A549 (cell line): ENCODE measurements around the gene SLC25A47. TPM values are rescaled to one million over a fixed set of nuclear protein-coding genes. Genes with fewer than 3 reads are reported as not detected.

Source experiments
- ATAC-seq, 2 experiments: fragments of 200-7000 bp in 1 of 2; fragments of >200 bp in 1 of 2; cut with Nextera tagmentation in 1 of 2; cut with Tn5 transposase in 1 of 2; 3 replicates each; pipeline versions ENCODE4 v1.8.0 to v1.9.1; 2018 to 2020; ENCODE audit warnings: mild to moderate bottlenecking in 1 of 2, moderate library complexity in 1 of 2
- CTCF ChIA-PET: fragments of 300-600 bp; sonication (Branson Sonifier 250); formaldehyde crosslinking; extraction: SDS; loops from one replicate; lab custom pipeline; 2021; ENCODE audit warnings: antibody characterized with exemption, inconsistent platforms; lab: Yijun Ruan, JAX
- POLR2A ChIA-PET: fragments of 350-600 bp; formaldehyde crosslinking; extraction: SDS; loops from one replicate; lab custom pipeline; 2021; ENCODE audit warnings: antibody characterized with exemption, inconsistent platforms; lab: Yijun Ruan, JAX
- DNase-seq, 2 experiments: peaks; one replicate each; pipeline versions ENCODE4 v3.0.0 to v3.0.0-alpha.2; 2011 to 2016; ENCODE audit warnings: low read depth in 1 of 2, low spot score in 1 of 2
- FAIRE-seq: peaks from 2 replicates; lab custom pipeline; 2011; peaks lifted over from hg19 to GRCh38; lab: Jason Lieb, UNC
- H3K27ac ChIP-seq, 2 experiments: fragments of >200 bp; sonication (Bioruptor Twin); formaldehyde crosslinking; 3 replicates each; pipeline ENCODE4 v1.5.1; 2016 to 2017
- H3K4me1 ChIP-seq: fragments of >200 bp; sonication (Bioruptor Twin); formaldehyde crosslinking; 3 replicates; pipeline ENCODE4 v1.6.1; 2016
- H3K4me2 ChIP-seq: fragments of >200 bp; sonication (Bioruptor Twin); formaldehyde crosslinking; 3 replicates; pipeline ENCODE4 v1.6.1; 2016
- H3K4me3 ChIP-seq: fragments of >200 bp; sonication (Bioruptor Twin); formaldehyde crosslinking; 3 replicates; pipeline ENCODE4 v1.5.1; 2016
- H3K9me3 ChIP-seq: fragments of >200 bp; sonication (Bioruptor Twin); formaldehyde crosslinking; 3 replicates; pipeline ENCODE4 v1.6.1; 2016
- ATOH8 ChIP-seq: fragments of 250-450 bp; sonication (Bioruptor Pico); IDR thresholded peaks from 2 replicates; pipeline ENCODE4 v1.5.0; 2020; ENCODE audit warnings: low read depth, mild to moderate bottlenecking, moderate library complexity
- BCL3 ChIP-seq: fragments of >200 bp; sonication (Bioruptor Twin); formaldehyde crosslinking; IDR thresholded peaks from 3 replicates; pipeline ENCODE4 v1.6.1; 2016
- BHLHE40 ChIP-seq: IDR thresholded peaks from 2 replicates; pipeline ENCODE4 v1.6.1; 2012; ENCODE audit warnings: low read depth, low read length, inconsistent platforms
- CBX2 ChIP-seq: fragments of 200-600 bp; sonication (generic); IDR thresholded peaks from 2 replicates; pipeline ENCODE4 v1.6.1; 2016; ENCODE audit warnings: low read depth, mild to moderate bottlenecking, borderline replicate concordance
- EHF ChIP-seq: fragments of 250-450 bp; sonication (Bioruptor Pico); IDR thresholded peaks from 2 replicates; pipeline ENCODE4 v1.5.0; 2020; ENCODE audit warnings: mild to moderate bottlenecking
- EHMT2 ChIP-seq: fragments of 200-600 bp; sonication (generic); IDR thresholded peaks from 2 replicates; pipeline ENCODE4 v1.6.1; 2016; ENCODE audit warnings: antibody characterized with exemption, low read depth, mild to moderate bottlenecking, moderate library complexity
- ESRRA ChIP-seq: fragments of 150-350 bp; IDR thresholded peaks from 2 replicates; pipeline ENCODE4 v1.6.1; 2014; ENCODE audit warnings: mild to moderate bottlenecking, low read length, borderline replicate concordance
- FOSB ChIP-seq: fragments of 250-450 bp; sonication (Bioruptor Pico); IDR thresholded peaks from 2 replicates; pipeline ENCODE4 v1.5.0; 2020; ENCODE audit warnings: mild to moderate bottlenecking, moderate library complexity
- HES2 ChIP-seq: fragments of >200 bp; sonication (Bioruptor Twin); formaldehyde crosslinking; IDR thresholded peaks from 2 replicates; pipeline ENCODE4 v1.6.1; 2016
- HEYL ChIP-seq: fragments of 250-450 bp; sonication (Bioruptor Pico); IDR thresholded peaks from 2 replicates; pipeline ENCODE4 v1.8.0; 2021; ENCODE audit warnings: mild to moderate bottlenecking, moderate library complexity
- HOXB5 ChIP-seq: fragments of 250-450 bp; sonication (Bioruptor Pico); IDR thresholded peaks from 2 replicates; pipeline ENCODE4 v1.5.0; 2020; ENCODE audit warnings: mild to moderate bottlenecking, moderate library complexity
- JUNB ChIP-seq: fragments of >200 bp; sonication (Bioruptor Twin); formaldehyde crosslinking; IDR thresholded peaks from 2 replicates; pipeline ENCODE4 v1.6.1; 2016
- MAFK ChIP-seq: fragments of 450-650 bp; IDR thresholded peaks from 2 replicates; pipeline ENCODE4 v1.6.1; 2014; ENCODE audit not compliant: partially characterized antibody
- MAX ChIP-seq: IDR thresholded peaks from 2 replicates; pipeline ENCODE4 v1.6.1; 2012
- PHF8 ChIP-seq: fragments of 200-600 bp; sonication (generic); IDR thresholded peaks from 2 replicates; pipeline ENCODE4 v1.6.1; 2016; ENCODE audit warnings: low read depth, mild to moderate bottlenecking, antibody characterized with exemption, moderate library complexity, borderline replicate concordance
- POLR2A ChIP-seq: IDR thresholded peaks from 2 replicates; pipeline ENCODE4 v1.6.1; 2012; ENCODE audit warnings: mild to moderate bottlenecking, low read length
- POLR2AphosphoS2 ChIP-seq: conservative IDR thresholded peaks from 2 replicates; pipeline ENCODE4 v1.6.1; 2012; ENCODE audit warnings: low read length, improper control_type of control experiment, inconsistent platforms
- RAD21 ChIP-seq, 2 experiments: fragments of >200 bp in 1 of 2; sonication (Bioruptor Twin) in 1 of 2; formaldehyde crosslinking in 1 of 2; IDR thresholded peaks in 1 of 2; conservative IDR thresholded peaks in 1 of 2; 2 replicates in 1 of 2; 3 replicates in 1 of 2; pipeline ENCODE4 v1.6.1; 2012 to 2018; ENCODE audit warnings: inconsistent platforms in 1 of 2
- RCOR1 ChIP-seq: fragments of 150-350 bp; IDR thresholded peaks from 2 replicates; pipeline ENCODE4 v1.6.1; 2014; ENCODE audit warnings: antibody characterized with exemption, low read length, low read depth
- ZC3H11A ChIP-seq: fragments of 450-650 bp; IDR thresholded peaks from 2 replicates; pipeline ENCODE4 v1.6.1; 2014; ENCODE audit warnings: antibody characterized with exemption, mild to moderate bottlenecking
- ZFP36 ChIP-seq: fragments of 450-650 bp; IDR thresholded peaks from 2 replicates; pipeline ENCODE4 v1.6.1; 2014; ENCODE audit warnings: borderline replicate concordance; ENCODE audit not compliant: partially characterized antibody
- WGBS: methylation state at CpG from one replicate; pipeline ENCODE4 v1.1.6; 2017; ENCODE audit errors: missing lambda C conversion rate; 5-methylcytosine and 5-hydroxymethylcytosine counted together
- polyA plus RNA-seq, 4 experiments: library from polyadenylated mRNA; depleted of rRNA in 3 of 4; stranded (reverse); fragments of >200 nt; fragmentation: RNase III in 1 of 4; extraction: RNeasy Plus Mini Kit Qiagen cat#74134 plus additional on column Dnase treatment in 1 of 4; gene quantifications; 2 replicates in 3 of 4; 3 replicates in 1 of 4; pipeline ENCODE4 v1.2.3, GENCODE V29; 2011 to 2017
- TF ChIP-seq, protein P1 (sequence below): fragments of 150-350 bp; IDR thresholded peaks from 2 replicates; pipeline ENCODE4 v1.6.1; 2014; ENCODE audit warnings: low read depth, mild to moderate bottlenecking, low read length
- TF ChIP-seq, protein P2 (sequence below): IDR thresholded peaks from 2 replicates; pipeline ENCODE4 v1.6.1; 2012
- TF ChIP-seq, protein P3 (sequence below): fragments of 200-600 bp; sonication (generic); IDR thresholded peaks from 2 replicates; pipeline ENCODE4 v1.6.1; 2016; ENCODE audit warnings: antibody characterized with exemption, mild to moderate bottlenecking, moderate library complexity
- TF ChIP-seq, protein P4 (sequence below): IDR thresholded peaks from 2 replicates; pipeline ENCODE4 v1.6.1; 2012; ENCODE audit warnings: low read depth, borderline replicate concordance

The SLC25A47 gene
- polyA plus RNA-seq, 2 of the 4 experiments (the other 2 are of a cell fraction): not detected

DNA sequence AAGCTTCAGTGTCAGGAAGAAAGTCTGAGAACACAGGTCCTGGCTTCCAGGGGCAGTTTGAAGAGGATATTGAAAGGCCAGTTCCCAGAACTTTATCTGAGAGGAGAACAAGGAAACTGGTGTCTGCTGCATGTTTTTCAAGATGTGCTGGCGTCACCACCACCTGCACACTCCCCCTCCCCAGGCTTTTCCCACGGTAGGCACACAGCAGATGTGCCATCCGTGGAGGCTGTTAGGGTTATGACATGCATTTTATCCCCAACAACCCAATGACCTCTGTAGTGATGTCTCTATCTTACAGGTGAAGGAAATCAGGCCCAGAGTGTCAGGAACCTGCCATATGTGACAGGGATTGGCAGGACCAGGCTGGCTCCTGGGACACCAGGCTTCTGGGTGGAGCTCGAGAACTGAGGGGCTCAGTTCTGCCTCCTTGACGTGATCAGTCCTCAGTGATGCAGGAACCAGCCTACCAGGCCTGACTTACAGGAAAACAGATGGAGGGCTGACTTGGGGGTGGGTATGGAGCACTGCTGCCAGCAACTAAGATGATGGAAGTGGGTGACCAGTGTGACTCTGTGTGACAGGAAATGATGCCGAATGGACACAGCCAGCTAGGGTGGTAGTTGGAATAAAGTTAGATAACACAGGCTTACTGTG is 16.8 kb downstream of the SLC25A47 start:
- 95% methylated on average over 5 of the region's 6 CpGs for WGBS
- FAIRE-seq: no peak
- Histone ChIP-seq H3K27ac (peak overlapping the region in 1 of 2 experiments; percentile 67; a peak in 2 of 6 replicates), H3K4me1 (peaks cover 16% of the 10 kb centered on the region), H3K9me3 (no peaks in the 10 kb centered on the region), H3K4me3 (no peak overlapping the region), H3K4me2 (no peak overlapping the region)
- POLR2A ChIA-PET: interaction anchor here (0.6 kb wide), 1 partner anchor 11 kb away, joined by 4 read pairs; no protein-coding TSS in a partner anchor
- TF ChIP-seq RAD21 (conservative IDR thresholded peaks at IDR 0.05 in 1 of 2, IDR thresholded peaks at IDR 0.05 in 1 of 2): no peak
- no peak for TF ChIP-seq JUNB
- TF ChIP-seq, protein P1, sequence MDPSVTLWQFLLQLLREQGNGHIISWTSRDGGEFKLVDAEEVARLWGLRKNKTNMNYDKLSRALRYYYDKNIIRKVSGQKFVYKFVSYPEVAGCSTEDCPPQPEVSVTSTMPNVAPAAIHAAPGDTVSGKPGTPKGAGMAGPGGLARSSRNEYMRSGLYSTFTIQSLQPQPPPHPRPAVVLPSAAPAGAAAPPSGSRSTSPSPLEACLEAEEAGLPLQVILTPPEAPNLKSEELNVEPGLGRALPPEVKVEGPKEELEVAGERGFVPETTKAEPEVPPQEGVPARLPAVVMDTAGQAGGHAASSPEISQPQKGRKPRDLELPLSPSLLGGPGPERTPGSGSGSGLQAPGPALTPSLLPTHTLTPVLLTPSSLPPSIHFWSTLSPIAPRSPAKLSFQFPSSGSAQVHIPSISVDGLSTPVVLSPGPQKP: no peak
- TF ChIP-seq POLR2A: no peak
- TF ChIP-seq BHLHE40: no peak
- TF ChIP-seq, protein P2, sequence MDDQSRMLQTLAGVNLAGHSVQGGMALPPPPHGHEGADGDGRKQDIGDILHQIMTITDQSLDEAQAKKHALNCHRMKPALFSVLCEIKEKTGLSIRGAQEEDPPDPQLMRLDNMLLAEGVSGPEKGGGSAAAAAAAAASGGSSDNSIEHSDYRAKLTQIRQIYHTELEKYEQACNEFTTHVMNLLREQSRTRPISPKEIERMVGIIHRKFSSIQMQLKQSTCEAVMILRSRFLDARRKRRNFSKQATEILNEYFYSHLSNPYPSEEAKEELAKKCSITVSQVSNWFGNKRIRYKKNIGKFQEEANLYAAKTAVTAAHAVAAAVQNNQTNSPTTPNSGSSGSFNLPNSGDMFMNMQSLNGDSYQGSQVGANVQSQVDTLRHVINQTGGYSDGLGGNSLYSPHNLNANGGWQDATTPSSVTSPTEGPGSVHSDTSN: no peak
- DNase-seq: no peak
- ATAC-seq: no peak
- CTCF ChIA-PET: interaction anchor here (0.9 to 1.8 kb wide), 3 partner anchors 8 to 13 kb away, joined by 3 to 5 read pairs (median 3); no protein-coding TSS in a partner anchor

- no peak for ATAC-seq
- CTCF ChIA-PET: interaction anchor here (1.2 to 1.8 kb wide), 2 partner anchors 9 to 13 kb away, joined by 3 to 5 read pairs; no protein-coding TSS in a partner anchor
- peak overlapping the region; percentile 24 to 67; a peak in 3 of 6 replicates for H3K27ac ChIP-seq
Observed at GRCh38 chr14:100340423-100340813, 17.3 kb downstream of the SLC25A47 start.

More at GRCh38 chr14:100340423-100340813, 17.3 kb downstream of the SLC25A47 start:
- FAIRE-seq (no peak), DNase-seq (no peak)
- Histone ChIP-seq H3K4me3 (no peak overlapping the region), H3K4me1 (peaks cover 16% of the 10 kb centered on the region), H3K4me2 (no peak overlapping the region), H3K9me3 (no peaks in the 10 kb centered on the region)
- no peak for TF ChIP-seq EHF (CRISPR knock-in tag)
- no peak for TF ChIP-seq FOSB (CRISPR knock-in tag)
- TF ChIP-seq HEYL: no peak
- TF ChIP-seq POLR2AphosphoS2: no peak
- TF ChIP-seq ATOH8 (CRISPR knock-in tag): no peak
- no peak for TF ChIP-seq HES2
- no peak for TF ChIP-seq ZC3H11A
- TF ChIP-seq, protein P1: no peak
- TF ChIP-seq EHMT2: no peak
- no peak for TF ChIP-seq BCL3
- no peak for TF ChIP-seq PHF8
- TF ChIP-seq, protein P3, sequence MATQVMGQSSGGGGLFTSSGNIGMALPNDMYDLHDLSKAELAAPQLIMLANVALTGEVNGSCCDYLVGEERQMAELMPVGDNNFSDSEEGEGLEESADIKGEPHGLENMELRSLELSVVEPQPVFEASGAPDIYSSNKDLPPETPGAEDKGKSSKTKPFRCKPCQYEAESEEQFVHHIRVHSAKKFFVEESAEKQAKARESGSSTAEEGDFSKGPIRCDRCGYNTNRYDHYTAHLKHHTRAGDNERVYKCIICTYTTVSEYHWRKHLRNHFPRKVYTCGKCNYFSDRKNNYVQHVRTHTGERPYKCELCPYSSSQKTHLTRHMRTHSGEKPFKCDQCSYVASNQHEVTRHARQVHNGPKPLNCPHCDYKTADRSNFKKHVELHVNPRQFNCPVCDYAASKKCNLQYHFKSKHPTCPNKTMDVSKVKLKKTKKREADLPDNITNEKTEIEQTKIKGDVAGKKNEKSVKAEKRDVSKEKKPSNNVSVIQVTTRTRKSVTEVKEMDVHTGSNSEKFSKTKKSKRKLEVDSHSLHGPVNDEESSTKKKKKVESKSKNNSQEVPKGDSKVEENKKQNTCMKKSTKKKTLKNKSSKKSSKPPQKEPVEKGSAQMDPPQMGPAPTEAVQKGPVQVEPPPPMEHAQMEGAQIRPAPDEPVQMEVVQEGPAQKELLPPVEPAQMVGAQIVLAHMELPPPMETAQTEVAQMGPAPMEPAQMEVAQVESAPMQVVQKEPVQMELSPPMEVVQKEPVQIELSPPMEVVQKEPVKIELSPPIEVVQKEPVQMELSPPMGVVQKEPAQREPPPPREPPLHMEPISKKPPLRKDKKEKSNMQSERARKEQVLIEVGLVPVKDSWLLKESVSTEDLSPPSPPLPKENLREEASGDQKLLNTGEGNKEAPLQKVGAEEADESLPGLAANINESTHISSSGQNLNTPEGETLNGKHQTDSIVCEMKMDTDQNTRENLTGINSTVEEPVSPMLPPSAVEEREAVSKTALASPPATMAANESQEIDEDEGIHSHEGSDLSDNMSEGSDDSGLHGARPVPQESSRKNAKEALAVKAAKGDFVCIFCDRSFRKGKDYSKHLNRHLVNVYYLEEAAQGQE: no peak
- no peak for TF ChIP-seq ESRRA
- TF ChIP-seq, protein P4, sequence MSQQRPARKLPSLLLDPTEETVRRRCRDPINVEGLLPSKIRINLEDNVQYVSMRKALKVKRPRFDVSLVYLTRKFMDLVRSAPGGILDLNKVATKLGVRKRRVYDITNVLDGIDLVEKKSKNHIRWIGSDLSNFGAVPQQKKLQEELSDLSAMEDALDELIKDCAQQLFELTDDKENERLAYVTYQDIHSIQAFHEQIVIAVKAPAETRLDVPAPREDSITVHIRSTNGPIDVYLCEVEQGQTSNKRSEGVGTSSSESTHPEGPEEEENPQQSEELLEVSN: no peak
- TF ChIP-seq RCOR1: no peak
- no peak for TF ChIP-seq ZFP36
- TF ChIP-seq MAX: no peak
- TF ChIP-seq CBX2: no peak
- TF ChIP-seq MAFK: no peak
- TF ChIP-seq HOXB5 (CRISPR knock-in tag): no peak
- 75% methylated on average over 6 of the region's 6 CpGs for WGBS
- POLR2A ChIA-PET: interaction anchor here (0.6 kb wide), 1 partner anchor 10 kb away, joined by 4 read pairs; no protein-coding TSS in a partner anchor
